ENCODE data around the gene ZNF382. TPM values are rescaled to one million over a fixed set of nuclear protein-coding genes. Genes with fewer than 3 reads are reported as not detected.

Gene ZNF382
- total and polyA plus RNA-seq, 5 donors, result 3.9 to 18.7 (median 16.0) TPM

DNA sequence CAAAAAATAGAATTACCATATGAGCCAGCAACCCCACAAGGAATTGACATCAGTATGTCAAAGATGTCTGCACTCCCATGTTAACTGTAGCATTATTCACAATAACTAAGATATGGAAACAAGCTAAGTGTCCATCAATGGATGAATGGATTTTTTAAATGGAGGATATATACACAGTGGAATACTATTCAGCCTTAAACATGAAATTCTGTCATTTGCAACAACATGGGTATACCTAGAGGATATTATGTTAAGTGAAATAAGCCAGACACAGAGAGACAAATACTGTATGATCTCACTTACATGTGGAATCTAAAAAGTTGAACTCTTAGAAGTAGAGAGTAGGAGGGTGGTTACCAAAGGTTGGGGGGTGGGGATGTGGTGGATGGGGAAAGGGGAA lies 74.3 kb downstream of the ZNF382 start:
- intact Hi-C loops (cut with DNase I), result no loop called here
- Histone ChIP-seq H3K27me3 (ENCODE audit: control insufficient read depth, insufficient read depth) (no peaks in the 10 kb centered on the region), H3K4me3 (ENCODE audit: low read length) (no peak overlapping the region), H3K4me1 (ENCODE audit: control insufficient read depth, insufficient read depth, low read length) (no peaks in the 10 kb centered on the region), H3K27ac (ENCODE audit: low read length) (no peak overlapping the region), H3K9me3 (ENCODE audit: control insufficient read depth, low read length) (no peaks in the 10 kb centered on the region)
- DNase-seq, result no peak
- ATAC-seq, result no peak

Other genes starting within 250 kb of the ZNF382 start
- gene ZFP14, start 226.1 kb upstream of the ZNF382 start, total RNA-seq, result 1 to 10 TPM; 3.2 to 4.8 (median 3.7) TPM
- gene ZFP14, start 226.1 kb upstream of the ZNF382 start, polyA plus RNA-seq, result 2.5 TPM
- gene ZFP82, start 186.7 kb upstream of the ZNF382 start, total RNA-seq, result 1 to 10 TPM; 4.7 to 6.0 (median 5.3) TPM
- gene ZFP82, start 186.7 kb upstream of the ZNF382 start, polyA plus RNA-seq, result 3.1 TPM
- 10 to 100 TPM; 10.6 to 13.4 (median 13.3) TPM for gene ZNF566, start 115.8 kb upstream of the ZNF382 start, total RNA-seq
- gene ZNF566, start 115.8 kb upstream of the ZNF382 start, polyA plus RNA-seq, result 6.2 TPM
- 10 to 100 TPM in 1 of 4 donors, 1 to 10 TPM in 3; 8.8 to 11.1 (median 9.7) TPM for gene ZNF260, start 77.0 kb upstream of the ZNF382 start, total RNA-seq
- gene ZNF260, start 77.0 kb upstream of the ZNF382 start, polyA plus RNA-seq, result 4.5 TPM
- 10 to 100 TPM; 13.9 to 15.8 (median 14.3) TPM for gene ZNF529, start 32.0 kb upstream of the ZNF382 start, total RNA-seq
- gene ZNF529, start 32.0 kb upstream of the ZNF382 start, polyA plus RNA-seq, result 7.4 TPM
- gene ZNF461, start 61.5 kb downstream of the ZNF382 start, total RNA-seq, result 1 to 10 TPM; 6.9 to 8.7 (median 8.6) TPM
- gene ZNF461, start 61.5 kb downstream of the ZNF382 start, polyA plus RNA-seq, result 3.5 TPM
- 1 to 10 TPM; 4.0 to 5.8 (median 5.3) TPM for gene ZNF567, start 82.3 kb downstream of the ZNF382 start, total RNA-seq
- gene ZNF567, start 82.3 kb downstream of the ZNF382 start, polyA plus RNA-seq, result 2.4 TPM
- gene ZNF850, start 167.5 kb downstream of the ZNF382 start, total RNA-seq, result 1 to 10 TPM; 4.0 to 4.7 (median 4.5) TPM
- 1.2 TPM for gene ZNF850, start 167.5 kb downstream of the ZNF382 start, polyA plus RNA-seq
- gene ZNF790, start 233.1 kb downstream of the ZNF382 start, total RNA-seq, result 10 to 100 TPM in 3 of 4 donors, 1 to 10 TPM in 1; 9.6 to 12.5 (median 11.0) TPM
- gene ZNF790, start 233.1 kb downstream of the ZNF382 start, polyA plus RNA-seq, result 4.3 TPM
- gene ZNF345, start 245.6 kb downstream of the ZNF382 start, total RNA-seq, result 1 to 10 TPM; 2.1 to 3.9 (median 3.6) TPM
- gene ZNF345, start 245.6 kb downstream of the ZNF382 start, polyA plus RNA-seq, result 2.6 TPM